Measurements from ENCODE around the gene ALAS1. TPM values are rescaled to one million over a fixed set of nuclear protein-coding genes. Genes with fewer than 3 reads are reported as not detected.

ALAS1 gene
- total and polyA plus RNA-seq, 2 experiments from 2014 or later = 85.3 to 90.1 TPM

- no peaks in the 10 kb centered on the region for H3K36me3 ChIP-seq (replicated peaks; ENCODE audit: insufficient read depth, low read depth)
- TF ChIP-seq EZH2phosphoT487 (IDR thresholded peaks at IDR 0.05; ENCODE audit: low read depth, severe bottlenecking, unreplicated experiment) = no peak
- TF ChIP-seq, protein P1, sequence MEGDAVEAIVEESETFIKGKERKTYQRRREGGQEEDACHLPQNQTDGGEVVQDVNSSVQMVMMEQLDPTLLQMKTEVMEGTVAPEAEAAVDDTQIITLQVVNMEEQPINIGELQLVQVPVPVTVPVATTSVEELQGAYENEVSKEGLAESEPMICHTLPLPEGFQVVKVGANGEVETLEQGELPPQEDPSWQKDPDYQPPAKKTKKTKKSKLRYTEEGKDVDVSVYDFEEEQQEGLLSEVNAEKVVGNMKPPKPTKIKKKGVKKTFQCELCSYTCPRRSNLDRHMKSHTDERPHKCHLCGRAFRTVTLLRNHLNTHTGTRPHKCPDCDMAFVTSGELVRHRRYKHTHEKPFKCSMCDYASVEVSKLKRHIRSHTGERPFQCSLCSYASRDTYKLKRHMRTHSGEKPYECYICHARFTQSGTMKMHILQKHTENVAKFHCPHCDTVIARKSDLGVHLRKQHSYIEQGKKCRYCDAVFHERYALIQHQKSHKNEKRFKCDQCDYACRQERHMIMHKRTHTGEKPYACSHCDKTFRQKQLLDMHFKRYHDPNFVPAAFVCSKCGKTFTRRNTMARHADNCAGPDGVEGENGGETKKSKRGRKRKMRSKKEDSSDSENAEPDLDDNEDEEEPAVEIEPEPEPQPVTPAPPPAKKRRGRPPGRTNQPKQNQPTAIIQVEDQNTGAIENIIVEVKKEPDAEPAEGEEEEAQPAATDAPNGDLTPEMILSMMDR (IDR thresholded peaks at IDR 0.05; ENCODE audit: poor library complexity) = no peak
- no peak for DNase-seq (ENCODE audit: low spot score)
These were observed 15.0 kb downstream of the ALAS1 start for GRCh38 chr3:52213005-52213404.

GRCh38 chr3:52213901-52214300, 15.9 kb downstream of the ALAS1 start:
- H3K4me3 ChIP-seq = no peak overlapping the region
- H4K20me1 ChIP-seq (ENCODE audit: insufficient read depth, poor library complexity, severe bottlenecking) = no peaks in the 10 kb centered on the region
- no peaks in the 10 kb centered on the region for H3K27me3 ChIP-seq
- H3K4me2 ChIP-seq = no peak overlapping the region
- no peaks in the 10 kb centered on the region for H3K79me2 ChIP-seq
- no peak overlapping the region for H2AFZ ChIP-seq
- H3K27ac ChIP-seq = no peak overlapping the region
- no peaks in the 10 kb centered on the region for H3K36me3 ChIP-seq (replicated peaks; ENCODE audit: insufficient read depth, low read depth)
- no peaks in the 10 kb centered on the region for H3K9me2 ChIP-seq (replicated peaks; ENCODE audit: insufficient read depth)
- TF ChIP-seq EZH2 (IDR thresholded peaks at IDR 0.05; ENCODE audit: borderline replicate concordance) (no peak), EZH2phosphoT487 (IDR thresholded peaks at IDR 0.05; ENCODE audit: low read depth, severe bottlenecking, unreplicated experiment) (no peak)
- TF ChIP-seq, protein P1 (IDR thresholded peaks at IDR 0.05; ENCODE audit: poor library complexity) = no peak
- DNase-seq (ENCODE audit: low spot score) = no peak
- H3K9me3 ChIP-seq (ENCODE audit: low read depth) = no peaks in the 10 kb centered on the region
- peaks cover 27% of the 10 kb centered on the region for H3K4me1 ChIP-seq (ENCODE audit: insufficient read depth)

More at GRCh38 chr3:52213005-52213404, 15.0 kb downstream of the ALAS1 start:
- Histone ChIP-seq H3K27me3 (no peaks in the 10 kb centered on the region), H3K79me2 (no peaks in the 10 kb centered on the region), H2AFZ (no peak overlapping the region), H4K20me1 (ENCODE audit: insufficient read depth, poor library complexity, severe bottlenecking) (no peaks in the 10 kb centered on the region), H3K4me2 (no peak overlapping the region), H3K9me2 (replicated peaks; ENCODE audit: insufficient read depth) (no peaks in the 10 kb centered on the region), H3K4me3 (no peak overlapping the region), H3K9me3 (ENCODE audit: low read depth) (no peaks in the 10 kb centered on the region), H3K4me1 (ENCODE audit: insufficient read depth) (peaks cover 24% of the 10 kb centered on the region), H3K27ac (no peak overlapping the region)
- WGBS (ENCODE audit: low lambda C conversion rate, missing lambda C conversion rate) = 79% methylated on average over 8 of the region's 8 CpGs

GRCh38 chr3:52215351-52215750, 17.4 kb downstream of the ALAS1 start:
- Histone ChIP-seq H3K36me3 (replicated peaks; ENCODE audit: insufficient read depth, low read depth) (no peaks in the 10 kb centered on the region), H3K79me2 (no peaks in the 10 kb centered on the region), H3K27ac (no peak overlapping the region), H2AFZ (no peak overlapping the region), H3K4me2 (no peak overlapping the region), H4K20me1 (ENCODE audit: insufficient read depth, poor library complexity, severe bottlenecking) (no peaks in the 10 kb centered on the region), H3K9me2 (replicated peaks; ENCODE audit: insufficient read depth) (no peaks in the 10 kb centered on the region), H3K9me3 (ENCODE audit: low read depth) (no peaks in the 10 kb centered on the region), H3K27me3 (no peaks in the 10 kb centered on the region), H3K4me3 (no peak overlapping the region), H3K4me1 (ENCODE audit: insufficient read depth) (peaks cover 28% of the 10 kb centered on the region)
- WGBS (ENCODE audit: low lambda C conversion rate, missing lambda C conversion rate) = 95% methylated on average over 7 of the region's 7 CpGs
- no peak for TF ChIP-seq EZH2phosphoT487 (IDR thresholded peaks at IDR 0.05; ENCODE audit: low read depth, severe bottlenecking, unreplicated experiment)
- no peak for TF ChIP-seq EZH2 (IDR thresholded peaks at IDR 0.05; ENCODE audit: borderline replicate concordance)
- TF ChIP-seq, protein P1 (IDR thresholded peaks at IDR 0.05; ENCODE audit: poor library complexity) = no peak
- DNase-seq (ENCODE audit: low spot score) = no peak
